ENCODE data around the gene PTPDC1. TPM values are rescaled to one million over a fixed set of nuclear protein-coding genes. Genes with fewer than 3 reads are reported as not detected.

The PTPDC1 gene
- total and polyA plus RNA-seq, 4 donors, result 0.45 to 5.1 (median 1.1) TPM

GRCh38 chr9:94068257-94068656 is 16.0 kb upstream of the PTPDC1 start:
- TF ChIP-seq NR2F2 (IDR thresholded peaks at IDR 0.05) (peak; percentile 49), FOXA1 (IDR thresholded peaks at IDR 0.05) (no peak)
- no peak overlapping the region for H3K4me3 ChIP-seq (ENCODE audit: low read depth in 1 of 3, low read length in 3 of 3)
- H3K27me3 ChIP-seq (ENCODE audit: control insufficient read depth in 4 of 4, insufficient read depth in 4 of 4, low read length in 3 of 4), result no peaks in the 10 kb centered on the region
- H3K36me3 ChIP-seq (ENCODE audit: control insufficient read depth in 4 of 4, insufficient read depth in 3 of 4, low read depth in 1 of 4, low read length in 3 of 4), result no peaks in the 10 kb centered on the region
- H3K9me3 ChIP-seq (ENCODE audit: control insufficient read depth in 4 of 4, low read length in 3 of 4), result no peaks in the 10 kb centered on the region
- 85% methylated on average over 2 of the region's 2 CpGs for WGBS
- no peak for DNase-seq (ENCODE audit: low spot score)
- no peak overlapping the region for H3K9ac ChIP-seq (ENCODE audit: low read depth in 1 of 2, low read length in 2 of 2)
- no peak overlapping the region for H3K27ac ChIP-seq (ENCODE audit: low read depth in 1 of 2, low read length in 2 of 2)
- no peaks in the 10 kb centered on the region for H3K4me1 ChIP-seq (ENCODE audit: control insufficient read depth in 4 of 4, insufficient read depth in 4 of 4, low read length in 3 of 4)

- Histone ChIP-seq H3K27ac (ENCODE audit: low read depth in 1 of 2, low read length in 2 of 2) (no peak overlapping the region), H3K36me3 (ENCODE audit: control insufficient read depth in 4 of 4, insufficient read depth in 3 of 4, low read depth in 1 of 4, low read length in 3 of 4) (no peaks in the 10 kb centered on the region), H3K27me3 (ENCODE audit: control insufficient read depth in 4 of 4, insufficient read depth in 4 of 4, low read length in 3 of 4) (no peaks in the 10 kb centered on the region), H3K4me1 (ENCODE audit: control insufficient read depth in 4 of 4, insufficient read depth in 4 of 4, low read length in 3 of 4) (no peaks in the 10 kb centered on the region), H3K9ac (ENCODE audit: low read depth in 1 of 2, low read length in 2 of 2) (no peak overlapping the region), H3K9me3 (ENCODE audit: control insufficient read depth in 4 of 4, low read length in 3 of 4) (no peaks in the 10 kb centered on the region), H3K4me3 (ENCODE audit: low read depth in 1 of 3, low read length in 3 of 3) (no peak overlapping the region)
- TF ChIP-seq HNF4G (IDR thresholded peaks at IDR 0.05), result no peak
- TF ChIP-seq GABPA (IDR thresholded peaks at IDR 0.05 in 1 of 2, conservative IDR thresholded peaks at IDR 0.05 in 1 of 2), result no peak
- no peak for TF ChIP-seq YY1 (IDR thresholded peaks at IDR 0.05)
- no peak for TF ChIP-seq HNF4A (conservative IDR thresholded peaks at IDR 0.05)
- no peak for TF ChIP-seq FOXA2 (IDR thresholded peaks at IDR 0.05)
- TF ChIP-seq FOXA1 (IDR thresholded peaks at IDR 0.05), result no peak
- no peak for TF ChIP-seq REST (IDR thresholded peaks at IDR 0.05)
- no peak for TF ChIP-seq RXRA (IDR thresholded peaks at IDR 0.05)
- no peak for TF ChIP-seq NR2F2 (IDR thresholded peaks at IDR 0.05)
- no peak for TF ChIP-seq CTCF (IDR thresholded peaks at IDR 0.05; ENCODE audit: low read depth, low read length, missing input control)
- no peak for TF ChIP-seq ZBTB33 (IDR thresholded peaks at IDR 0.05)
- no peak for TF ChIP-seq MAX (IDR thresholded peaks at IDR 0.05)
- TF ChIP-seq JUND (IDR thresholded peaks at IDR 0.05), result no peak
- no peak for TF ChIP-seq ATF3 (IDR thresholded peaks at IDR 0.05)
- TF ChIP-seq TAF1 (conservative IDR thresholded peaks at IDR 0.05), result no peak
- TF ChIP-seq SP1 (IDR thresholded peaks at IDR 0.05), result no peak
- no peak for TF ChIP-seq RAD21 (IDR thresholded peaks at IDR 0.05)
- TF ChIP-seq EGR1 (IDR thresholded peaks at IDR 0.05; ENCODE audit: low read depth in 2 of 2), result no peak
- no peak for DNase-seq (ENCODE audit: low spot score)
- 45% methylated on average over 1 of the region's 1 CpG for WGBS
Measured at GRCh38 chr9:94076557-94076956, 7.7 kb upstream of the PTPDC1 start.
